Breast epithelium (tissue), 3 donors: ENCODE measurements around the gene GOLGA8K.
"Not testable (repeated sequence)": the region's sequence is repeated elsewhere in the genome, so short reads cannot be mapped to it uniquely, and the experiment has no call there.

ENCODE experiments used
- POLR2A ChIP-seq: fragments of 450-650 bp; IDR thresholded peaks from one replicate; pipeline ENCODE4 v1.6.1; 2016; ENCODE audit warnings: antibody characterized with exemption, mild to moderate bottlenecking, moderate library complexity
- TF ChIP-seq, protein P1 (sequence below), 3 donors: fragments of 450-650 bp; IDR thresholded peaks; one replicate each; pipeline ENCODE4 v1.5.1; 2016 to 2017; ENCODE audit warnings: antibody characterized with exemption in 3 of 3, mild to moderate bottlenecking in 3 of 3, moderate library complexity in 3 of 3

DNA sequence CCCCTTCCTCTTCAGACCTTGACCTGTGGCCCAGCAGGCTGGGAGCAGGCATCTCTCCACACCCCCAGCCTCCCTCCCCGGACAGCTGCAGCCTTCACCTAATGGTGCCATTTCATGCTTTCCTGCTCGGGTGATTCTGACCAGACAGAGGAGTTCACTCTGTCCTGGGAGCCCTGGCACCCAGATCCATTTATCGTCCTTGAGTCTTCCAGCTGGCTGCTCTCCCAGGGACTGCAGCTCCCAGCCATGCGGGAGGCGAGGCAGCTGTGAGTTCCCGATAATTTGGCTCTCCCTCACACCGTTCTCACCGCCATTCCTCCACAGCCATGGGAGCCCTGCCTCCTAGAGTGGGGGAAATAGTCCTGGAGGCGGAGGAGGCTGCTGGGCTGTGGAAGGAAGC is 32.6 kb downstream of the GOLGA8K start:
- TF ChIP-seq POLR2A: not testable (repeated sequence)
- TF ChIP-seq, protein P1, sequence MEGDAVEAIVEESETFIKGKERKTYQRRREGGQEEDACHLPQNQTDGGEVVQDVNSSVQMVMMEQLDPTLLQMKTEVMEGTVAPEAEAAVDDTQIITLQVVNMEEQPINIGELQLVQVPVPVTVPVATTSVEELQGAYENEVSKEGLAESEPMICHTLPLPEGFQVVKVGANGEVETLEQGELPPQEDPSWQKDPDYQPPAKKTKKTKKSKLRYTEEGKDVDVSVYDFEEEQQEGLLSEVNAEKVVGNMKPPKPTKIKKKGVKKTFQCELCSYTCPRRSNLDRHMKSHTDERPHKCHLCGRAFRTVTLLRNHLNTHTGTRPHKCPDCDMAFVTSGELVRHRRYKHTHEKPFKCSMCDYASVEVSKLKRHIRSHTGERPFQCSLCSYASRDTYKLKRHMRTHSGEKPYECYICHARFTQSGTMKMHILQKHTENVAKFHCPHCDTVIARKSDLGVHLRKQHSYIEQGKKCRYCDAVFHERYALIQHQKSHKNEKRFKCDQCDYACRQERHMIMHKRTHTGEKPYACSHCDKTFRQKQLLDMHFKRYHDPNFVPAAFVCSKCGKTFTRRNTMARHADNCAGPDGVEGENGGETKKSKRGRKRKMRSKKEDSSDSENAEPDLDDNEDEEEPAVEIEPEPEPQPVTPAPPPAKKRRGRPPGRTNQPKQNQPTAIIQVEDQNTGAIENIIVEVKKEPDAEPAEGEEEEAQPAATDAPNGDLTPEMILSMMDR (IDR thresholded peaks at IDR 0.05): not testable (repeated sequence)
